ENCODE measurements around the gene ZNF107.

Gene ZNF107

GRCh38 chr7:64665980-64666662 is at the start of gene ZNF107:
Gene ZNF107 (plus strand): TSS chr7:64666133. CDS start chr7:64666283, 150 bp downstream.
- peak; percentile 80 for DNase-seq (ENCODE audit: low read depth)

DNA sequence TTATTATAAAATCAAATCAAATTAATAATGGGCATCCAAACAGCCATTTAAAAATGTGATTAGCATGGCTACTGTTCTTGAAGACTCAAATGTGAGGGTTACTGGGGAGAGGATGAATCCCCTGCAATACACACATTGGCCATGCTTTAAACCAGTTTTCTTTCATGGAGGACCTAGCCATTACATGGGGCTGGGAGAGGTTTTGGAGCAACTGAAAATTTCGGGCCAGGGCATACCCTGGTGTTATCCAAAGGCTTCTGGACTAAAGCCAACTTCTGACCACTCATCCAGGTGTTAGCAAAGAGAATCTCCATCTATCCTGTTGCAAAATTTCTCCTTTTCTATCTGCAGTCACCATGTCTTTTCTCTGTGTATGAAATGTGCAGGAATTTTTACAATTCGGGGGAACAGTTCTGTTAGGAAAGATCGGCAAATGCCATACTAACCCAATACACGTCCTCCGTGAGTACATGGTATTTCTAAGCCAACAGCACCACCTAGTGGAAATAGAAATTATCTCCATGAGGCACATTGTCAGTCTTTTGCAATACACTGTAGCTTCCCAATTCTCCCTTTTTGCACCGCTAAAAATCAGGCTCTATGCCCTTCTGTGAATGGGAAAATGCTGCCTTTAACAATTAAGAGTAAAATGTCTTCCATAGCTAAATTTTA is 47.0 kb upstream of the ZNF107 start:
- DNase-seq (ENCODE audit: low read depth), result no peak

GRCh38 chr7:64619705-64620104 is 46.2 kb upstream of the ZNF107 start:
- DNase-seq (ENCODE audit: low read depth), result no peak

DNA sequence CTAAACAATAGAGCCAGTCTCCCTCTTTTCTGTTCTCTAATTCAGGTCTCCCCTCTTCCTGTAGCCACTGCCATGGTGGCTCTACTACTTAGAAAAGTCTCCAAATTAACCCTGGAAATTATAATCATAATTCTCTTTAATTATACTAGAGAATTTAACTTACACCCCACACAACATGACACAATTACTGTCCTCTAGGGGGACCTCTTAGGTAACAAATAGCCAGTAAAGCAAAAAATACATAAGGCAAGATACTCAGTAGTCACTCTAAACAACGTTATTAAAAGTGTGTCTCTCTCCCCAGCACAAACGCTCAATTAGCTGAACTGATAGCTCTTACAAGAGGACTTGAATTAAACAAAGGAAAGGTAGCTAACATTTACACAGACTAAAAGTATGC is 44.3 kb upstream of the ZNF107 start:
- no peak for DNase-seq (ENCODE audit: low read depth)

DNA sequence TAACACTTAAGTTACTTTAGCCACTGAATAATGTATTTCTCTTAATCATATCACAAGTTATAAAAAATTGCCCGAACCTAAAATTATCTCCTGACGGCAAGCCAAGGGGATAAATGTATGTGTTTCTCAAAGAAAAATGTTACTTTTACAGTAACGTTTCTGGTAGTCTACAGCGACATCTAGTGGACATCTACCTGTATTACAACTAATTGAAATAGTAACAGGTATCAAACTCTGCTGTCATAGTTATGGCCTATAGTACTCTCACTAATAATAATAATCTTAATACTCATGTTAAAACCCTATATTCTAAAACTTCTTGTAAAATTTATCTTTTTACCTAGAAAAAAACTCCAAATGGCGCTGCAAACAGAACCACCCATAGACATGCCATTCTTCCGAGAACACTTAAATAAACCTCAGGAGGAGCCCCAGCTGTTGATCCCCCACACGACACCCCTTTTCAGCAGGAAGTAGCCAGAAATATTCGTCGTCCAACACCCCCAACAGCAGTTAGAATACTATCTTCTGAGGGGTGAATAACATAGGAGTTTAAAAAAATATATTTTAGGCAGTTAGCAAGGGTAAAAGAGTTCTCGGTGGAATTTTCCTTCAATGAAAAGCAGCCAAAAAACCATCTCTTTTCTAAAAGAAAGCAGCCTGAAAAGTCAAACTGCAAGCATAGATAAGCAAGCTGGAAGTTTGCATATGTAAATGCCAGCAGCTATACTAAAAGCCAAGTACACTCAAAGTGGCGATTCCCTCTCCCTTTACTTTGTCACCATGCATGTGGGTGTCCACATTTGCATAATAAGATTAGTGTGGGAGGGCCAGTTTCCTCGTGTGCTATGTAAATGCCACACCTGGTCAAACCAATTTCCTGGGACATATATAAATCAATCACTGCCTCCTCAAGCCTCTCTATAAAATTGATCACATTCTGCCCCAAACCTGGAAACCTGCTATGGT is 40.5 kb upstream of the ZNF107 start:
- DNase-seq (ENCODE audit: low read depth), result no peak

GRCh38 chr7:64626083-64626469 is 39.9 kb upstream of the ZNF107 start:
- no peak for DNase-seq (ENCODE audit: low read depth)

DNA sequence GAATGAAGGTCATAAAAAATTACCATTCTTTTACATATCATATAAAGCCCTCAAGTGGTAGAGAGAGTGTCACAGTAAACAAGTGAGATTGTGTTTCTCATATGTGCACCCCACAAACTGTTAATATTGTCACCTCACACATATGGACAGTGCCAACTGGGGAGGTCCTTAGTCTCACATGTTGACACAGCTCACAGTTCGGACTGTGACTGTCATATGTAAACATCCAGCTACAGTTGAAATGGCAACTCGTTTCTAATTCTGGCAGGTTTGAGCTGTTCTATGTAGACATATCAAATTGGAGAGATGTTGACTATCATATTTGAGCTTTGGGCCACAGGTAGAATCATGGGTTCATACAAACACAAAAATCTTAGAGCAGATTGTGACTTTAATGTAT is 39.4 kb upstream of the ZNF107 start:
- DNase-seq (ENCODE audit: low read depth), result no peak

GRCh38 chr7:64628192-64628591 is 37.7 kb upstream of the ZNF107 start:
- no peak for DNase-seq (ENCODE audit: low read depth)

DNA sequence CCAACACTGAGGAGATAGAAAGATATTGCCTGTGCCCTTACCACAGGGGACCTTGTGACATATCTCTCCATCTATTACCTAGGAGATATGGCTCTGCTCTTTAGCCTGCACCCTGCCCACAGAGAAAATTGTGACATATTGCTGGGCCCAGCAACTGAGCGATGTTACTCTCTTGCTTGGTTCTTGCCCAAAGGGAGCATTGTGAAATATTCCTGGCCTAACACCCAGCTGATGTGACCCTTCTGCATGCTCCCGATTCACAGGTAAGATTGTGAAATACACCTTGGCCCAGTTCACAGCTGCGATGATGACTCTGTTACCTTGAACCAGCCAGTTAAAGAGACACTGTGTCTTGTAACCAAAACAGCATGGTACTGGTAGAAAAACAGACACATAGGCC is 37.2 kb upstream of the ZNF107 start:
- no peak for DNase-seq (ENCODE audit: low read depth)

- DNase-seq (ENCODE audit: low read depth), result no peak
These were observed 35.4 kb upstream of the ZNF107 start for GRCh38 chr7:64630496-64630895.

- no peak for DNase-seq (ENCODE audit: low read depth)
These were observed 33.9 kb upstream of the ZNF107 start for GRCh38 chr7:64632029-64632428.

GRCh38 chr7:64633401-64633800 is 32.5 kb upstream of the ZNF107 start:
- DNase-seq (ENCODE audit: low read depth), result no peak

DNA sequence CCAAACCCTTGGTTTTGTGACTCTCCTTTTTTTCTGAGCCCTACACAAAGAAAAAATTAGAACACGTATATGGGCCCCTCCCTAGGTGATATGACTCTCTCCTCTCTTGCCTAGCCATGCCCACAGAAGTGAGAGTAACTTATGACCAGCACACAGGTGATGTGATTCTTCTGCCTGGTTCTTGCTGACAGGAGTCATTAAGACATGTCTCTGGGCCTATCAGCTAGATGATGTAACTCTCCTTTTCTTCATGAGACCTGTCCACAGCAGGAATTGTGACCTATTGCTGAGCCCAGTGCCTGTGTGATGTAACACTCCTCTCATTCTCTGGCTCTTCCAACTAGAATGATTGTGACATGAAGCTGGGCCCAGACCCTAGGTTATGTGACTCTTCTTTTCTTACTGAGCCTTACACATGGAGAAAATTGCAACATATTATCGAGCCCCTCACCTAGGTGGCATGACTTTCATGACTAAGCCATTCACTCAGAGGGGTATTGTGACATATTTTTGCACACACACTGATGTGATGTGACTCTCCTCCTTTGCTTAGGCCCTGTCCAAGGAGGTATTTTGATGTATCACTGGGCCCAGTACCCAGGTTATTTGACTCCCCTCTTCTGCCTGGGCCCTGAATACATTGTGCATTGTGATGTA is 31.4 kb upstream of the ZNF107 start:
- no peak for DNase-seq (ENCODE audit: low read depth)

GRCh38 chr7:64636386-64636785 is 29.5 kb upstream of the ZNF107 start:
- no peak for DNase-seq (ENCODE audit: low read depth)

DNA sequence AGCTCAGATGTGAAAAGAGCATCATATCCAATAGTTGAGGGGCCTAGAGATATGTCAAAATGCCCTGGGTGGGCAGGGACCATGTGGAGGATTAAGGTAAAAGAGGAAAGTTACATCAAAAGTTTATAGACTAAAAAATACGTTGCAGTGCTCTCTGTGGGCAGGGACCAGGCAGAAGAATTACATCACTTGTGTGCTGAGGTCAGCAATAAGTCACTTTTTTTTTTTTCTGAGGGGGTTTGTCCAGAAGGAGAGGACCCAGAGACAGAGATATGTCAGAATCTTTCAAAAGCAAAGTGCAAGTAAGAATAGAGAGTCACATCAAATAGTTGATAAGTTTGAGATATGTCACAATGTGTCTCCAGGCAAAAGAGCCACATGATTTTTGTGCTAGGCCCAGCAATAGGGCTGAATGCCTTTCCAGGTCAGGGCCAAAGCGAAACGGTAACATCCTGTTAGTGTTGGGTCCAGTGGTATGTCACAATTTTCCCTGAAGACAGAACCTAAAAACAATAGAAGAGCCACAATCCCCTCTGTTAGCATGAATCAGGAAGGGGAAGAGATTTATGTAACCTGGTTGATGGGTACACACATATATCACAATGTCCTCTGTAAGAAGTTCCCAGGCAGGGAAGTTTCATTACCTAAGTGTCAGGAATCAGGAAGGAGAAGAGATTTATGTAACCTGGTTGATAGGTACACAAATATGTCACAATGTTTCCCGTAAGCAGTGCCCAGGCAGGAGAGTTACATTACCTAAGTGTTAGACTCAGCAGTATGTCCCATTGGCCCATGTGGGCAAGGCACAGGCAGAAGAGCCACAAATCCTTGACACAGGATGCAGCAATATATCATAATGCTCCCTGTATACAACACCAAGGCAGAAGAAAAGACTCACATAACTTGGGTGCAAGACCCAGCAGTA is 28.1 kb upstream of the ZNF107 start:
- no peak for DNase-seq (ENCODE audit: low read depth)

GRCh38 chr7:64638822-64639221 is 27.1 kb upstream of the ZNF107 start:
- DNase-seq (ENCODE audit: low read depth), result no peak

DNA sequence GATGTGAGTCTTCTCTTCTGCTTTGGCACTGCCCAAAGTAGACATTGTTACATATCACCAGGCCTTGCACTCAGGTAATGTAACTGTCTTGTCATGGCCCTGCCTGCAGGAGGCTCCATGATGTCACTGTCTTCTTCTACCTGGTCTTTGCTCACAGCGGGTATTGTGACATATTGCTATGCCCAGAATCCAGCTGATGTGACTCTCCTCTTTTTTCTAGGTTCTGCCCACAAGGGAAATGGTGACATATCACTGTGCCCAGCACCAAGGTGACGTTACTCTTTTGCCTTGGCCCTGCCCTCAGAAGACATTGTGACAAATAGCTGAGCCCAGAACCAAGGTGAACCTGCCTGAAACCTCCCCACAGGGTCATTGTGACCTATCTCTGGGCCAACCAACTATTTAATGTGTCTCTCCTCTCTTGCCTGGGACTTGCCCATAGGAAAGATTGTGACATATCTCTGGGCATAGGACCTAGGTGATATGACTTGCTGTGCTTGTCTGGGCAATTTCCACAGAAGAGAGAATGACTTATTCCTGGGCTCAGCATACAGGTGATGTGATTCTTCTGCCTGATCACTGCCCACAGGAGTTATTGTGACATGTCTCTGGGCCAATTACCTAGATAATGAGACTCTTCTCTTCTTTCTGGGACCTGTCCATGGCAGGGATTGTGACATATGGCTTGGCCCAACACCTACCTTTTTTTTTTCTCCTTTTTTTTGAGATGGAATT is 26.5 kb upstream of the ZNF107 start:
- DNase-seq (ENCODE audit: low read depth), result no peak

- DNase-seq (ENCODE audit: low read depth), result no peak
These were observed 25.4 kb upstream of the ZNF107 start for GRCh38 chr7:64640504-64640903.

- DNase-seq (ENCODE audit: low read depth), result no peak
These were observed 23.9 kb upstream of the ZNF107 start for GRCh38 chr7:64642046-64642445.

DNA sequence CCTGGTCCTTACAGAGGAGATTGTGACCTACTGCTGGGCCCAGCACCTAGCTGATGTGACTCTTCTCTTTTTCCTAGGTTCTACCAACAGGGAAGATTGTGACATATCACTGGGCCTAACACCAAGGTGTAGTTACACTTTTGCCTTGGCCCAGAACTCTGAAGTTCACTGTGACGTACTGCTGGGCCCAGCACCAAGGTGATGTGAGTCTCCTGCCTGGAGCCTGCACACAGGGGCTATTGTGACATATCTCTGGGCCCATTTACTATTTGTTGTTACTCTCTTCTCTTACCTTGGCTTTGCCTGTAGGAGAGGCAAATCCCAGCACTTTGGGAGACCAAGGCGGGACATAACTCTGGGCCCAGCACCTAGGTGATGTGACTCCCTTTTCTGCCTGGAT is 23.1 kb upstream of the ZNF107 start:
- DNase-seq (ENCODE audit: low read depth), result no peak
